ENCODE data around the gene TTC9. TPM values are rescaled to one million over a fixed set of nuclear protein-coding genes. Genes with fewer than 3 reads are reported as not detected.

The TTC9 gene
- total RNA-seq, 2 donors from 2014 or later, result 3.2 to 6.7 TPM

GRCh38 chr14:70683983-70684382, 42.3 kb downstream of the TTC9 start:
- WGBS, result 55% methylated on average over 6 of the region's 6 CpGs
- H3K4me3 ChIP-seq, result no peak overlapping the region
- DNase-seq (ENCODE audit: low spot score), result no peak
- no peaks in the 10 kb centered on the region for H3K9me3 ChIP-seq
- no peaks in the 10 kb centered on the region for H3K36me3 ChIP-seq
- H3K4me1 ChIP-seq (replicated peaks), result no peaks in the 10 kb centered on the region
- no peak for TF ChIP-seq POLR2AphosphoS5 (IDR thresholded peaks at IDR 0.05)
- no peak for TF ChIP-seq POLR2A (IDR thresholded peaks at IDR 0.05)
- TF ChIP-seq, protein P1, sequence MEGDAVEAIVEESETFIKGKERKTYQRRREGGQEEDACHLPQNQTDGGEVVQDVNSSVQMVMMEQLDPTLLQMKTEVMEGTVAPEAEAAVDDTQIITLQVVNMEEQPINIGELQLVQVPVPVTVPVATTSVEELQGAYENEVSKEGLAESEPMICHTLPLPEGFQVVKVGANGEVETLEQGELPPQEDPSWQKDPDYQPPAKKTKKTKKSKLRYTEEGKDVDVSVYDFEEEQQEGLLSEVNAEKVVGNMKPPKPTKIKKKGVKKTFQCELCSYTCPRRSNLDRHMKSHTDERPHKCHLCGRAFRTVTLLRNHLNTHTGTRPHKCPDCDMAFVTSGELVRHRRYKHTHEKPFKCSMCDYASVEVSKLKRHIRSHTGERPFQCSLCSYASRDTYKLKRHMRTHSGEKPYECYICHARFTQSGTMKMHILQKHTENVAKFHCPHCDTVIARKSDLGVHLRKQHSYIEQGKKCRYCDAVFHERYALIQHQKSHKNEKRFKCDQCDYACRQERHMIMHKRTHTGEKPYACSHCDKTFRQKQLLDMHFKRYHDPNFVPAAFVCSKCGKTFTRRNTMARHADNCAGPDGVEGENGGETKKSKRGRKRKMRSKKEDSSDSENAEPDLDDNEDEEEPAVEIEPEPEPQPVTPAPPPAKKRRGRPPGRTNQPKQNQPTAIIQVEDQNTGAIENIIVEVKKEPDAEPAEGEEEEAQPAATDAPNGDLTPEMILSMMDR (IDR thresholded peaks at IDR 0.05), result no peak
- intact Hi-C loops (cut with DNase I), result no loop called here
- H3K27me3 ChIP-seq (replicated peaks; ENCODE audit: insufficient read depth), result no peaks in the 10 kb centered on the region
- no peak overlapping the region for H3K27ac ChIP-seq

DNA sequence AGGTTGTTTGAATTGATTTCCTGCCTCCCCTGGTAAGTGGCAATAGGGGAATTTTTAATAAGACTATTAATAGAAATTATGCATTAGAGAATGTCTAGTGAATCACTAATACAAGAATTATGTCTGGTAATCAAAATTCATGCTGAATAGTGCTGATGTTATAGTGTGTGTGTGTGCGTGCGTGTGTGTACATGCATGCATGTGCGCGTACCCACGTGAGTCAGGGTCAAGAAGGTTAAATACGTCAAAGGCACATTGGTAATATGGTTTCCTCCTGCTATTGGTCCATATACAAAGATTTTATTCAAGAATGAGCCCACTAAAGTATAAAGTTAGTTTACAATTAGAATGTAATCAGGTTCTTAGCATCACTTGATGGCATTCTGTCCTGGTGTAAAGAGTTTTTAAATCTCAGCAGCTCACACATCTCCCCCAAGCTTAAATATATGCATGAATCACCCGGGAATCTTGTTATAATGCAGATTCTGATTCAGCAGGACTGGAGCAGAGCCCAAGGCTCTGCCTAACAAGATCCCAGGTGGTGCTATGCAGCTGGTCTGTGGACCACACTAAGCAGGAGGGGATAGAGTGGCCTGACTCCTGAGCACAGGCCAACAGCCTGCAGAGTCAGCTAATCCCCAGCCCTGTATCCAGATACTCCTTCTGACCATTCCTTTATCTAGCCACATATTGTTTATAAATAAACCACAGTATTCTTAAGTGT, 43.9 kb downstream of the TTC9 start:
- WGBS, result 83% methylated on average over 7 of the region's 7 CpGs
- H3K27ac ChIP-seq, result no peak overlapping the region
- intact Hi-C loops (cut with DNase I), result no loop called here
- no peak overlapping the region for H3K4me3 ChIP-seq
- no peak for DNase-seq (ENCODE audit: low spot score)
- no peaks in the 10 kb centered on the region for H3K27me3 ChIP-seq (replicated peaks; ENCODE audit: insufficient read depth)
- no peaks in the 10 kb centered on the region for H3K36me3 ChIP-seq
- H3K9me3 ChIP-seq, result no peaks in the 10 kb centered on the region
- TF ChIP-seq, protein P1 (IDR thresholded peaks at IDR 0.05), result no peak
- no peak for TF ChIP-seq POLR2A (IDR thresholded peaks at IDR 0.05)
- TF ChIP-seq POLR2AphosphoS5 (IDR thresholded peaks at IDR 0.05), result no peak
- no peaks in the 10 kb centered on the region for H3K4me1 ChIP-seq (replicated peaks)

DNA sequence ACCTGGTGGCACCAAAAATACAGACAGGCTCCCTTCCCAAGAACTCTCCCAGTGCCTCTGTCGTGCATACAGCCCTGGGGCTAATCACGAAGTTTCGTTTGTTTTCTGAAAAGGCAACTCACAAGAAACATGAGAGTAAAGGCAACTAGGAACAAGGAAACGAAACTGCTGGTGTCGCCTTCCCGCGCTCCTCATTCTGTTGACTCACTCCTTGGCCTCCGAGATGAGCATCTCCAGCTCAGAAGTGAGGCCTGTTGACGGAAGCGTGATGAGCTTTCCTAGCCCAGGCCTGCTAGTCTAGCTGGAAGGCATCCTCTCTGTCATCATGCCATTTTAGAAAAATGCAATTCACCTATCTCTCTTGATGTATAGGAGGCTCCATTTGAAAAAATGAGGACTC, 50.5 kb downstream of the TTC9 start:
- H3K9me3 ChIP-seq, result no peaks in the 10 kb centered on the region
- H3K4me1 ChIP-seq (replicated peaks), result no peaks in the 10 kb centered on the region
- H3K4me3 ChIP-seq, result no peak overlapping the region
- WGBS, result 85% methylated on average over 10 of the region's 10 CpGs
- H3K36me3 ChIP-seq, result no peaks in the 10 kb centered on the region
- intact Hi-C loops (cut with DNase I), result no loop called here
- TF ChIP-seq POLR2AphosphoS5 (IDR thresholded peaks at IDR 0.05) (no peak), POLR2A (IDR thresholded peaks at IDR 0.05) (no peak)
- TF ChIP-seq, protein P1 (IDR thresholded peaks at IDR 0.05), result no peak
- H3K27ac ChIP-seq, result no peak overlapping the region
- H3K27me3 ChIP-seq (replicated peaks; ENCODE audit: insufficient read depth), result no peaks in the 10 kb centered on the region
- no peak for DNase-seq (ENCODE audit: low spot score)

- Histone ChIP-seq H3K4me1 (replicated peaks) (no peaks in the 10 kb centered on the region), H3K27ac (no peak overlapping the region), H3K9me3 (no peaks in the 10 kb centered on the region), H3K27me3 (replicated peaks; ENCODE audit: insufficient read depth) (no peaks in the 10 kb centered on the region), H3K36me3 (no peaks in the 10 kb centered on the region), H3K4me3 (no peak overlapping the region)
- TF ChIP-seq, protein P1 (IDR thresholded peaks at IDR 0.05), result no peak
- TF ChIP-seq POLR2A (IDR thresholded peaks at IDR 0.05) (no peak), POLR2AphosphoS5 (IDR thresholded peaks at IDR 0.05) (no peak)
- DNase-seq (ENCODE audit: low spot score), result no peak
- intact Hi-C loops (cut with DNase I), result no loop called here
- WGBS, result 64% methylated on average over 2 of the region's 2 CpGs
These were observed 54.3 kb downstream of the TTC9 start for GRCh38 chr14:70696026-70696425.

GRCh38 chr14:70697701-70698100, 56.0 kb downstream of the TTC9 start:
- no peak overlapping the region for H3K4me3 ChIP-seq
- H3K27ac ChIP-seq, result no peak overlapping the region
- DNase-seq (ENCODE audit: low spot score), result no peak
- intact Hi-C loops (cut with DNase I), result no loop called here
- no peaks in the 10 kb centered on the region for H3K9me3 ChIP-seq
- no peaks in the 10 kb centered on the region for H3K27me3 ChIP-seq (replicated peaks; ENCODE audit: insufficient read depth)
- H3K36me3 ChIP-seq, result no peaks in the 10 kb centered on the region
- TF ChIP-seq POLR2AphosphoS5 (IDR thresholded peaks at IDR 0.05), result no peak
- TF ChIP-seq POLR2A (IDR thresholded peaks at IDR 0.05), result no peak
- TF ChIP-seq, protein P1 (IDR thresholded peaks at IDR 0.05), result no peak
- WGBS, result 65% methylated on average over 2 of the region's 2 CpGs
- no peaks in the 10 kb centered on the region for H3K4me1 ChIP-seq (replicated peaks)

All from prostate gland (tissue), 2 donors.